IMR-90 (cell line): ENCODE measurements around the gene TMUB1. TPM values are rescaled to one million over a fixed set of nuclear protein-coding genes. Genes with fewer than 3 reads are reported as not detected.

Experiments used
- ATAC-seq: fragments of 200-7000 bp; cut with Tn5 transposase; 2 replicates; pipeline ENCODE4 v1.9.1; 2020; ENCODE audit warnings: low read depth, mild to moderate bottlenecking, moderate library complexity
- BruUV-seq: library from RNA; stranded (reverse); fragments of 400-500 nt; replicated peaks from 2 replicates; lab custom pipeline; 2021; lab: Mats Ljungman, UMichigan
- CTCF ChIA-PET: fragments of 300-600 bp; formaldehyde crosslinking; extraction: SDS; loops from one replicate; lab custom pipeline; 2021; ENCODE audit warnings: antibody characterized with exemption; lab: Yijun Ruan, JAX
- POLR2A ChIA-PET: fragments of 300-600 bp; sonication (Branson Sonifier 250); formaldehyde crosslinking; loops from one replicate; lab custom pipeline; 2022; ENCODE audit warnings: antibody characterized with exemption; ENCODE audit not compliant: unreplicated experiment; lab: Charles Lee
- DNase-seq: peaks from one replicate; pipeline ENCODE4 v3.0.0; 2013
- H2AFZ ChIP-seq: replicated peaks from 2 replicates; pipeline ENCODE3; 2013; ENCODE audit warnings: low read length, mild to moderate bottlenecking; ENCODE audit not compliant: poor library complexity
- H2AK5ac ChIP-seq: 2 replicates; pipeline ENCODE4 v1.6.1; 2013; ENCODE audit warnings: low read depth, low read length, inconsistent platforms
- H2AK9ac ChIP-seq: replicated peaks from 2 replicates; pipeline ENCODE3; 2013; ENCODE audit warnings: mild to moderate bottlenecking, low read depth, low read length, moderate library complexity; ENCODE audit not compliant: poor library complexity
- H2BK120ac ChIP-seq: 2 replicates; pipeline ENCODE4 v1.6.1; 2013; ENCODE audit warnings: low read depth, low read length, inconsistent platforms
- H2BK15ac ChIP-seq: 3 replicates; pipeline ENCODE4 v1.6.1; 2013; ENCODE audit warnings: low read depth, low read length, inconsistent platforms
- H2BK20ac ChIP-seq: 2 replicates; pipeline ENCODE4 v1.6.1; 2013; ENCODE audit warnings: low read depth, mild to moderate bottlenecking, inconsistent platforms, low read length, moderate library complexity
- H2BK5ac ChIP-seq: 2 replicates; pipeline ENCODE4 v1.6.1; 2013; ENCODE audit warnings: mild to moderate bottlenecking, low read depth, low read length, inconsistent platforms; ENCODE audit not compliant: poor library complexity, severe bottlenecking
- H3K14ac ChIP-seq: replicated peaks from 2 replicates; pipeline ENCODE4 v1.6.1; 2013; ENCODE audit warnings: low read depth, low read length, inconsistent platforms
- H3K18ac ChIP-seq: 2 replicates; pipeline ENCODE4 v1.6.1; 2013; ENCODE audit warnings: low read depth, low read length, control low read depth
- H3K23ac ChIP-seq: 2 replicates; pipeline ENCODE4 v1.6.1; 2013; ENCODE audit warnings: low read depth, low read length, inconsistent platforms
- H3K27ac ChIP-seq: 2 replicates; pipeline ENCODE4 v1.5.1; 2013; ENCODE audit warnings: mild to moderate bottlenecking, control low read depth, low read length; ENCODE audit not compliant: insufficient read depth
- H3K27me3 ChIP-seq: 2 replicates; pipeline ENCODE4 v1.6.1; 2013; ENCODE audit warnings: low read length; ENCODE audit not compliant: control insufficient read depth, insufficient read depth
- H3K36me3 ChIP-seq: 2 replicates; pipeline ENCODE4 v1.6.1; 2013; ENCODE audit warnings: low read length, mixed read lengths; ENCODE audit not compliant: control insufficient read depth, insufficient read depth
- H3K4ac ChIP-seq: 2 replicates; pipeline ENCODE4 v1.6.1; 2013; ENCODE audit warnings: low read depth, low read length, inconsistent platforms
- H3K4me1 ChIP-seq: 2 replicates; pipeline ENCODE4 v1.6.1; 2013; ENCODE audit warnings: low read length, mixed read lengths; ENCODE audit not compliant: control insufficient read depth, insufficient read depth
- H3K4me2 ChIP-seq: 2 replicates; pipeline ENCODE4 v1.6.1; 2013; ENCODE audit warnings: low read depth, mild to moderate bottlenecking, control low read depth, low read length, moderate library complexity
- H3K4me3 ChIP-seq: 2 replicates; pipeline ENCODE4 v1.5.1; 2013; ENCODE audit warnings: low read depth, mild to moderate bottlenecking, control low read depth, low read length, moderate library complexity; ENCODE audit not compliant: insufficient read depth
- H3K56ac ChIP-seq: 2 replicates; pipeline ENCODE4 v1.6.1; 2013; ENCODE audit warnings: low read length, inconsistent platforms; ENCODE audit not compliant: insufficient read depth; ENCODE audit errors: extremely low read depth
- H3K79me1 ChIP-seq, 2 experiments: 2 replicates each; pipeline ENCODE4 v1.6.1; 2013; ENCODE audit warnings: low read length in 2 of 2, inconsistent platforms in 1 of 2, low read depth in 1 of 2
- H3K9ac ChIP-seq: 2 replicates; pipeline ENCODE4 v1.6.1; 2013; ENCODE audit warnings: low read depth, low read length, control low read depth
- H3K9me1 ChIP-seq: 2 replicates; pipeline ENCODE4 v1.6.1; 2013; ENCODE audit warnings: low read length, inconsistent platforms; ENCODE audit not compliant: insufficient read depth
- H3K9me3 ChIP-seq: 2 replicates; pipeline ENCODE4 v1.6.1; 2013; ENCODE audit warnings: low read length; ENCODE audit not compliant: control insufficient read depth, insufficient read depth
- H4K20me1 ChIP-seq: 2 replicates; pipeline ENCODE4 v1.6.1; 2013; ENCODE audit warnings: low read length, inconsistent platforms; ENCODE audit not compliant: insufficient read depth
- H4K5ac ChIP-seq: 2 replicates; pipeline ENCODE4 v1.6.1; 2013; ENCODE audit warnings: mild to moderate bottlenecking, low read depth, low read length, control low read depth
- H4K8ac ChIP-seq, 2 experiments: 2 replicates each; pipeline ENCODE4 v1.6.1; 2013; ENCODE audit warnings: low read depth in 2 of 2, low read length in 2 of 2, control low read depth in 1 of 2, inconsistent platforms in 1 of 2
- H4K91ac ChIP-seq: 2 replicates; pipeline ENCODE4 v1.6.1; 2013; ENCODE audit warnings: low read depth, low read length, inconsistent platforms; ENCODE audit not compliant: insufficient read depth
- ELK1 ChIP-seq: fragments of 150-350 bp; IDR thresholded peaks from 2 replicates; pipeline ENCODE4 v1.6.1; 2016; ENCODE audit warnings: low read depth, mild to moderate bottlenecking, low read length, moderate library complexity, borderline replicate concordance
- MXI1 ChIP-seq: IDR thresholded peaks from 2 replicates; pipeline ENCODE4 v1.6.1; 2012; ENCODE audit warnings: low read depth, mild to moderate bottlenecking, low read length, moderate library complexity, borderline replicate concordance
- RFX5 ChIP-seq: IDR thresholded peaks from 2 replicates; pipeline ENCODE4 v1.8.0; 2012; ENCODE audit warnings: low read depth, mild to moderate bottlenecking, low read length, moderate library complexity
- USF2 ChIP-seq: fragments of 150-350 bp; IDR thresholded peaks from 2 replicates; pipeline ENCODE4 v1.6.1; 2017; ENCODE audit warnings: mild to moderate bottlenecking, antibody characterized with exemption, low read length, low read depth
- WGBS, 2 experiments: methylation state at CpG; one replicate each; pipeline versions ENCODE4 v1.1.5 to v1.1.7; 2013; ENCODE audit warnings: missing lambda C conversion rate in 2 of 2; ENCODE audit not compliant: insufficient read length in 1 of 2; ENCODE audit errors: extremely low coverage in 2 of 2; 5-methylcytosine and 5-hydroxymethylcytosine counted together
- dilution Hi-C: fragments of 300-500 bp; cut with HindIII; formaldehyde crosslinking; loops from one replicate; pipeline ENCODE4 v1.14.3; 2018; ENCODE audit warnings: low sequenced_read_pairs; ENCODE audit not compliant: unreplicated experiment
- in situ Hi-C: fragments of 300-500 bp; cut with MboI; formaldehyde crosslinking; loops from 3 replicates; pipeline ENCODE4 v1.14.3; 2019; ENCODE audit warnings: low sequenced_read_pairs, inconsistent platforms, mixed read lengths
- intact Hi-C: fragments of 100-400 bp; cut with micrococcal nuclease; formaldehyde crosslinking; loops from 2 replicates; pipeline ENCODE4 v1.10.0; 2022
- polyA plus RNA-seq, 3 experiments: library from polyadenylated mRNA; depleted of rRNA; stranded (reverse); fragments of >200 nt; gene quantifications; 2 replicates each; pipeline ENCODE4 v1.2.3, GENCODE V29; 2012; ENCODE audit warnings: low replicate concordance in 1 of 3
- total RNA-seq: library from RNA; depleted of rRNA; stranded (reverse); fragments of >200 nt; gene quantifications from 2 replicates; pipeline ENCODE4 v1.2.3, GENCODE V29; 2012

Gene TMUB1
- total and polyA plus RNA-seq, 2 of the 4 experiments (the other 2 are of a cell fraction): 6.8 to 29.8 TPM

- Histone ChIP-seq H3K4me1 (no peaks in the 10 kb centered on the region), H4K5ac (no peak overlapping the region), H2AK5ac (no peak overlapping the region), H3K23ac (no peak overlapping the region), H3K9ac (no peak overlapping the region), H3K4me2 (no peak overlapping the region), H2BK20ac (no peak overlapping the region), H3K4ac (no peak overlapping the region), H4K20me1 (peaks cover 28% of the 10 kb centered on the region), H3K18ac (no peak overlapping the region), H3K9me3 (no peaks in the 10 kb centered on the region), H2AFZ (no peak overlapping the region), H3K9me1 (no peaks in the 10 kb centered on the region), H3K14ac (no peak overlapping the region), H3K79me1 (peaks cover 0 to 24% of the 10 kb centered on the region in 2 experiments; a peak in 3 of 4 replicates), H3K36me3 (peaks cover 75% of the 10 kb centered on the region), H3K4me3 (no peak overlapping the region), H2BK5ac (no peak overlapping the region), H3K27me3 (no peaks in the 10 kb centered on the region), H4K91ac (no peak overlapping the region), H2BK15ac (no peak overlapping the region), H3K27ac (no peak overlapping the region), H4K8ac (no peak overlapping the region), H2BK120ac (no peak overlapping the region), H3K56ac (no peak overlapping the region), H2AK9ac (no peak overlapping the region)
- no TSS peak for BruUV-seq
- ATAC-seq (no peak), DNase-seq (no peak)
- TF ChIP-seq RFX5 (no peak), USF2 (no peak), ELK1 (no peak), MXI1 (no peak)
- WGBS, 2 experiments: 100% methylated on average over 5 of the region's 28 CpGs; no CpG with 5 or more reads in 1 of the 2 experiments
- in situ Hi-C loops: loop anchor here (5.0 to 10.0 kb wide), 2 partner anchors 43 to 175 kb away; no protein-coding TSS in a partner anchor
- intact Hi-C loops: no loop called here
- CTCF ChIA-PET: no interaction called here
- POLR2A ChIA-PET: no interaction called here
- dilution Hi-C loops: no loop called here
Measured at GRCh38 chr7:151129117-151129959, 46.0 kb upstream of the TMUB1 start.
